Testis (tissue), 2 donors: ENCODE data around the gene RCCD1.

ENCODE experiments used
- POLR2A ChIP-seq: fragments of 450-650 bp; IDR thresholded peaks from one replicate; pipeline ENCODE4 v1.6.1; 2017; ENCODE audit warnings: antibody characterized with exemption, mild to moderate bottlenecking, moderate library complexity
- TF ChIP-seq, protein P1 (sequence below), 3 experiments: fragments of 450-650 bp in 2 of 3; fragments of 200-600 bp in 1 of 3; sonication (generic) in 1 of 3; IDR thresholded peaks; one replicate each; pipeline ENCODE4 v1.5.1; 2016 to 2019; ENCODE audit warnings: antibody characterized with exemption in 3 of 3, mild to moderate bottlenecking in 2 of 3, moderate library complexity in 1 of 3

DNA sequence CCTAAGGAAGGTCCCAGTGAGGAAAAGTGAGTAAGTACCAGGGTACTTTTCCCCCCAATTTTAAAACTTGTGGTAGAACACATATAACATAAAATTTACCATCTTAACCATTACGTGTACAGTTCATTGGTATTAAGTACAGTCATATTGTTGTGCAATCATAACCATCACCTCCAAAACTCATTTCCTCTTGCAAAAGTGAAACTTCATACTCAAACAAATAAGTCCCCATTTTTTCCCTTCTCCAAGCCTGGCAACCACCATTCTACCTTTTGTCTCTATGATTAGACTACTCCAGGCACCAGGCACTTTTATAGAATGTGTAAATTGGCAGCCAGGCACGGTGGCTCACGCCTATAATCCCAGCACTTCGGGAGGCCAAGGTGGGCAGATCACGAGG is 27.5 kb downstream of the RCCD1 start:
- TF ChIP-seq, protein P1, sequence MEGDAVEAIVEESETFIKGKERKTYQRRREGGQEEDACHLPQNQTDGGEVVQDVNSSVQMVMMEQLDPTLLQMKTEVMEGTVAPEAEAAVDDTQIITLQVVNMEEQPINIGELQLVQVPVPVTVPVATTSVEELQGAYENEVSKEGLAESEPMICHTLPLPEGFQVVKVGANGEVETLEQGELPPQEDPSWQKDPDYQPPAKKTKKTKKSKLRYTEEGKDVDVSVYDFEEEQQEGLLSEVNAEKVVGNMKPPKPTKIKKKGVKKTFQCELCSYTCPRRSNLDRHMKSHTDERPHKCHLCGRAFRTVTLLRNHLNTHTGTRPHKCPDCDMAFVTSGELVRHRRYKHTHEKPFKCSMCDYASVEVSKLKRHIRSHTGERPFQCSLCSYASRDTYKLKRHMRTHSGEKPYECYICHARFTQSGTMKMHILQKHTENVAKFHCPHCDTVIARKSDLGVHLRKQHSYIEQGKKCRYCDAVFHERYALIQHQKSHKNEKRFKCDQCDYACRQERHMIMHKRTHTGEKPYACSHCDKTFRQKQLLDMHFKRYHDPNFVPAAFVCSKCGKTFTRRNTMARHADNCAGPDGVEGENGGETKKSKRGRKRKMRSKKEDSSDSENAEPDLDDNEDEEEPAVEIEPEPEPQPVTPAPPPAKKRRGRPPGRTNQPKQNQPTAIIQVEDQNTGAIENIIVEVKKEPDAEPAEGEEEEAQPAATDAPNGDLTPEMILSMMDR (IDR thresholded peaks at IDR 0.05): no peak
- no peak for TF ChIP-seq POLR2A
